Left lung (tissue), 10 donors: ENCODE results near the gene IL17D. TPM values are rescaled to one million over a fixed set of nuclear protein-coding genes. Genes with fewer than 3 reads are reported as not detected.

Experiments used
- ATAC-seq: fragments of 200-7000 bp; cut with Tn5 transposase; one replicate; pipeline ENCODE4 v1.9.1; 2020; ENCODE audit warnings: moderate library complexity
- DNase-seq, 4 donors: peaks; one replicate each; pipeline ENCODE4 v3.0.0-alpha.2; 2013 to 2020
- H3K27ac ChIP-seq, 2 donors: fragments of 200-600 bp; sonication (generic) in 1 of 2; one replicate each; pipeline versions ENCODE4 v1.5.0 to v1.8.0; 2020 to 2021
- H3K27me3 ChIP-seq, 2 donors: fragments of 200-600 bp; sonication (generic) in 1 of 2; one replicate each; pipeline versions ENCODE4 v1.5.0 to v1.8.0; 2020 to 2021
- H3K36me3 ChIP-seq, 2 donors: fragments of 200-600 bp; sonication (generic) in 1 of 2; one replicate each; pipeline versions ENCODE4 v1.5.0 to v1.8.0; 2020 to 2021
- H3K4me1 ChIP-seq, 2 donors: fragments of 200-600 bp; one replicate each; pipeline ENCODE4 v1.8.0; 2021
- H3K4me3 ChIP-seq, 2 donors: fragments of 200-600 bp; sonication (generic) in 1 of 2; one replicate each; pipeline versions ENCODE4 v1.5.0 to v1.8.0; 2020 to 2021; ENCODE audit warnings: mild to moderate bottlenecking in 1 of 2
- H3K9me3 ChIP-seq, 2 donors: fragments of 200-600 bp; sonication (generic) in 1 of 2; one replicate each; pipeline versions ENCODE4 v1.5.0 to v1.8.0; 2020 to 2021
- intact Hi-C, 2 donors: fragments of 100-400 bp; cut with DNase I; formaldehyde crosslinking; loops; one replicate each; pipeline versions ENCODE4 v1.11.2 to v1.14.2; 2022
- polyA plus RNA-seq, 6 donors: library from polyadenylated mRNA; unstranded; fragments of 120-200 nt; gene quantifications; one replicate each; pipeline ENCODE4 v1.2.1, GENCODE V29; 2013; ENCODE audit not compliant: insufficient read length in 6 of 6
- total RNA-seq, 2 donors: library from RNA; stranded (reverse); fragmentation: NEBNext Ultra II Directional; extraction: Animal tissue kit (Norgen Biotek cat#: 25700); gene quantifications; one replicate each; pipeline ENCODE4 v1.2.1, GENCODE V29; 2021
- TF ChIP-seq, protein P1 (sequence below), 2 donors: fragments of 200-600 bp; sonication (generic) in 1 of 2; IDR thresholded peaks; one replicate each; pipeline versions ENCODE4 v1.5.0 to v1.8.0; 2021; ENCODE audit warnings: antibody characterized with exemption in 2 of 2
- donor health status: DM: no; HTN: yes; CAD: no.
- donor health status: DM: no; HTN: no; CAD: no.

IL17D gene
- total and polyA plus RNA-seq, 8 donors = 1.1 to 12.2 (median 8.7) TPM

DNA sequence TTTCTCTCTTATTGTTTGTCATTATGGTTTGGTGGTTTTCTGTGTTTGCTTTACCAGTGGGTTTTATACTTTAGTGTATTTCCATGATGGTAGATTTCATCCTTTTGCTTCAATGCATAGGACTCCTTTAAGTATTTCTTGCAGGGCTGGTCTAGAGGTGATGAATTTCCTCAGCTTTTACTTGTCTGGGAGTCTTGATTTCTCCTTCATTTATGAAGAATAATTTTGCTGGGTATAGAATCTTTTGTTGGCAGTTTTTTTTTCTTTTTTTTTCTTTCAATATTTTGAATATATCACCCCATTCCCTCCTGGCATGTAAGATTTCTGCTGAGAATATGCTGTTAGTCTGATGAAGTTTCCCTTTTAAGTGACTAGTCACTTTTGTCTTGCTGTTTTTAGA is 50.5 kb downstream of the IL17D start:
- no peak for DNase-seq
- Histone ChIP-seq H3K36me3 (peaks cover 0 to 7% of the 10 kb centered on the region in 2 donors), H3K9me3 (peaks cover 0 to 47% of the 10 kb centered on the region in 2 donors), H3K4me1 (no peaks in the 10 kb centered on the region), H3K27ac (no peak overlapping the region), H3K4me3 (no peak overlapping the region), H3K27me3 (no peaks in the 10 kb centered on the region)
- ATAC-seq = no peak
- intact Hi-C loops = no loop called here
- TF ChIP-seq, protein P1, sequence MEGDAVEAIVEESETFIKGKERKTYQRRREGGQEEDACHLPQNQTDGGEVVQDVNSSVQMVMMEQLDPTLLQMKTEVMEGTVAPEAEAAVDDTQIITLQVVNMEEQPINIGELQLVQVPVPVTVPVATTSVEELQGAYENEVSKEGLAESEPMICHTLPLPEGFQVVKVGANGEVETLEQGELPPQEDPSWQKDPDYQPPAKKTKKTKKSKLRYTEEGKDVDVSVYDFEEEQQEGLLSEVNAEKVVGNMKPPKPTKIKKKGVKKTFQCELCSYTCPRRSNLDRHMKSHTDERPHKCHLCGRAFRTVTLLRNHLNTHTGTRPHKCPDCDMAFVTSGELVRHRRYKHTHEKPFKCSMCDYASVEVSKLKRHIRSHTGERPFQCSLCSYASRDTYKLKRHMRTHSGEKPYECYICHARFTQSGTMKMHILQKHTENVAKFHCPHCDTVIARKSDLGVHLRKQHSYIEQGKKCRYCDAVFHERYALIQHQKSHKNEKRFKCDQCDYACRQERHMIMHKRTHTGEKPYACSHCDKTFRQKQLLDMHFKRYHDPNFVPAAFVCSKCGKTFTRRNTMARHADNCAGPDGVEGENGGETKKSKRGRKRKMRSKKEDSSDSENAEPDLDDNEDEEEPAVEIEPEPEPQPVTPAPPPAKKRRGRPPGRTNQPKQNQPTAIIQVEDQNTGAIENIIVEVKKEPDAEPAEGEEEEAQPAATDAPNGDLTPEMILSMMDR (IDR thresholded peaks at IDR 0.05) = no peak

GRCh38 chr13:20760872-20761271 is 57.4 kb downstream of the IL17D start:
- H3K4me3 ChIP-seq = no peak overlapping the region
- DNase-seq (no peak), ATAC-seq (no peak)
- H3K27ac ChIP-seq = no peak overlapping the region
- H3K9me3 ChIP-seq = peaks cover 0 to 13% of the 10 kb centered on the region in 2 donors
- intact Hi-C loops = no loop called here
- no peaks in the 10 kb centered on the region for H3K27me3 ChIP-seq
- no peaks in the 10 kb centered on the region for H3K4me1 ChIP-seq
- TF ChIP-seq, protein P1 (IDR thresholded peaks at IDR 0.05) = no peak
- H3K36me3 ChIP-seq = no peaks in the 10 kb centered on the region

- peaks cover 0 to 9% of the 10 kb centered on the region in 2 donors for H3K36me3 ChIP-seq
- ATAC-seq = no peak
- intact Hi-C loops = no loop called here
- no peak for DNase-seq
- H3K27me3 ChIP-seq = no peaks in the 10 kb centered on the region
- H3K9me3 ChIP-seq = peaks cover 0 to 18% of the 10 kb centered on the region in 2 donors
- TF ChIP-seq, protein P1 (IDR thresholded peaks at IDR 0.05) = no peak
- no peak overlapping the region for H3K27ac ChIP-seq
- H3K4me1 ChIP-seq = peaks cover under 1 to 3% of the 10 kb centered on the region in 2 donors
- no peak overlapping the region for H3K4me3 ChIP-seq
Measured at GRCh38 chr13:20767309-20767943, 63.9 kb downstream of the IL17D start.

GRCh38 chr13:20769091-20769490 is 65.6 kb downstream of the IL17D start:
- DNase-seq (peak in 1 of 4 donors; percentile 2), ATAC-seq (no peak)
- intact Hi-C loops = no loop called here
- peaks cover 0 to 18% of the 10 kb centered on the region in 2 donors for H3K9me3 ChIP-seq
- H3K27me3 ChIP-seq = no peaks in the 10 kb centered on the region
- H3K4me1 ChIP-seq = peaks cover 7 to 11% of the 10 kb centered on the region in 2 donors
- TF ChIP-seq, protein P1 (IDR thresholded peaks at IDR 0.05) = no peak
- peaks cover 0 to 9% of the 10 kb centered on the region in 2 donors for H3K36me3 ChIP-seq
- H3K27ac ChIP-seq = no peak overlapping the region
- H3K4me3 ChIP-seq = no peak overlapping the region

DNA sequence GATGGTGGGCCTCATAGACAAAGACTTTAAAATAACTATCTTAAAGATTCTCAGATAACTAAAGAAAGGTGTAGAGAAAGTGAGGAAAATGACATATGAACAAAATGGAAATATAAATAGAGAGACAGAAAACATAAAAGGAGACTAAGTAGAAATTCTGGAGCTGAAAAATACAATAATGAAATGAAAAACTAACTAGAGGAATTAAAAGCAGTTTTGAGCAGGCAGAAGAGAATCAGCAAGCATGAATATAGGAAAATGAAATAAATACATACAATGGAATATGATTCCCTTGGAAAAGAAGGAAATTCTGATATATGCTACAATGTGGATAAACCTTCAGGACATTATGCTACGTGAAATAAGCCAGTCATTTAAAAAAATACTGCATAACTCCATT is 66.3 kb downstream of the IL17D start:
- no peak for ATAC-seq
- intact Hi-C loops = no loop called here
- Histone ChIP-seq H3K27ac (no peak overlapping the region), H3K36me3 (peaks cover 0 to 9% of the 10 kb centered on the region in 2 donors), H3K4me3 (no peak overlapping the region), H3K9me3 (peaks cover 0 to 18% of the 10 kb centered on the region in 2 donors), H3K27me3 (no peaks in the 10 kb centered on the region), H3K4me1 (peaks cover 7 to 13% of the 10 kb centered on the region in 2 donors)
- TF ChIP-seq, protein P1 (IDR thresholded peaks at IDR 0.05) = no peak
- no peak for DNase-seq

Other genes starting within 250 kb of the IL17D start
- 10 to 100 TPM; 15.5 to 31.8 TPM for gene CRYL1, start 177.8 kb upstream of the IL17D start, total RNA-seq
- gene CRYL1, start 177.8 kb upstream of the IL17D start, polyA plus RNA-seq = 10 to 100 TPM; 21.3 to 26.8 (median 24.6) TPM
- 10 to 100 TPM; 13.5 to 17.5 TPM for gene IFT88, start 136.5 kb upstream of the IL17D start, total RNA-seq
- gene IFT88, start 136.5 kb upstream of the IL17D start, polyA plus RNA-seq = 10 to 100 TPM; 32.5 to 37.9 (median 36.2) TPM
- 10 to 100 TPM in 1 of 2 donors, 1 to 10 TPM in 1; 9.6 to 10.9 TPM for gene EEF1AKMT1, start 70.3 kb downstream of the IL17D start, total RNA-seq
- gene EEF1AKMT1, start 70.3 kb downstream of the IL17D start, polyA plus RNA-seq = 10 to 100 TPM; 12.4 to 15.9 (median 14.5) TPM
- 10 to 100 TPM; 18.3 to 24.8 TPM for gene XPO4, start 199.0 kb downstream of the IL17D start, total RNA-seq
- 10 to 100 TPM; 18.4 to 20.2 (median 19.4) TPM for gene XPO4, start 199.0 kb downstream of the IL17D start, polyA plus RNA-seq